HEK293 (cell line): Measurements from ENCODE around the gene OR52W1.

Experiments used
- CTCF ChIA-PET: fragments of 350-600 bp; formaldehyde crosslinking; extraction: SDS; loops from one replicate; lab custom pipeline; 2021; ENCODE audit warnings: antibody characterized with exemption; lab: Yijun Ruan, JAX
- POLR2A ChIA-PET: fragments of 300-600 bp; formaldehyde crosslinking; extraction: SDS; loops from one replicate; lab custom pipeline; 2020; ENCODE audit warnings: antibody characterized with exemption, inconsistent platforms; lab: Yijun Ruan, JAX
- H3K27ac ChIP-seq: fragments of 200-500 bp; sonication (Bioruptor generic); 2 replicates; pipeline ENCODE4 v1.5.1; 2014; ENCODE audit warnings: low read depth, low read length, control low read depth, inconsistent platforms; ENCODE audit errors: extremely low read depth
- H3K36me3 ChIP-seq, 2 experiments: fragments of 200-500 bp in 1 of 2; sonication (Bioruptor generic) in 1 of 2; 1 replicate in 1 of 2; 2 replicates in 1 of 2; pipeline ENCODE4 v1.5.1; 2014 to 2017; ENCODE audit warnings: inconsistent platforms in 2 of 2, low read length in 2 of 2; ENCODE audit not compliant: control insufficient read depth in 2 of 2, insufficient read depth in 1 of 2
- H3K4me1 ChIP-seq: fragments of 200-500 bp; sonication (Bioruptor generic); 2 replicates; pipeline ENCODE4 v1.5.1; 2014; ENCODE audit warnings: mild to moderate bottlenecking, low read length, inconsistent platforms; ENCODE audit not compliant: control insufficient read depth, insufficient read depth
- H3K4me3 ChIP-seq: 2 replicates; pipeline ENCODE4 v1.5.1; 2011; ENCODE audit warnings: low read depth, mild to moderate bottlenecking, control low read depth, low read length, moderate library complexity
- H3K9me3 ChIP-seq: fragments of 200-500 bp; sonication (Bioruptor generic); 2 replicates; pipeline ENCODE4 v1.5.1; 2014; ENCODE audit warnings: low read depth, low read length, inconsistent platforms; ENCODE audit not compliant: control insufficient read depth, insufficient read depth
- BCL11A ChIP-seq: fragments of 450-650 bp; formaldehyde crosslinking; IDR thresholded peaks from 2 replicates; pipeline ENCODE4 v1.5.1; 2016; ENCODE audit warnings: low read depth, missing biosample characterization, missing genetic modification characterization
- BCL6B ChIP-seq: fragments of 450-650 bp; formaldehyde crosslinking; IDR thresholded peaks from 2 replicates; pipeline ENCODE4 v1.5.1; 2017; ENCODE audit warnings: missing biosample characterization, missing genetic modification characterization
- EGR2 ChIP-seq: fragments of 450-650 bp; formaldehyde crosslinking; IDR thresholded peaks from 2 replicates; pipeline ENCODE4 v1.5.1; 2016; ENCODE audit warnings: low read depth, missing biosample characterization, missing genetic modification characterization
- GLI4 ChIP-seq: fragments of 450-650 bp; formaldehyde crosslinking; IDR thresholded peaks from 2 replicates; pipeline ENCODE4 v1.5.1; 2016; ENCODE audit warnings: missing biosample characterization, missing genetic modification characterization
- GLIS1 ChIP-seq: fragments of 450-650 bp; formaldehyde crosslinking; IDR thresholded peaks from 2 replicates; pipeline ENCODE4 v1.5.1; 2016; ENCODE audit warnings: missing biosample characterization, missing genetic modification characterization
- HIC1 ChIP-seq: fragments of 450-650 bp; formaldehyde crosslinking; IDR thresholded peaks from 2 replicates; pipeline ENCODE4 v1.5.1; 2016; ENCODE audit warnings: missing biosample characterization, missing genetic modification characterization
- HOXC10 ChIP-seq: sonication (generic); formaldehyde crosslinking; IDR thresholded peaks from 2 replicates; pipeline ENCODE4 v1.8.1; 2023; ENCODE audit warnings: mild to moderate bottlenecking, missing genetic modification reagents
- KLF17 ChIP-seq: fragments of 450-650 bp; formaldehyde crosslinking; IDR thresholded peaks from 2 replicates; pipeline ENCODE4 v1.5.1; 2016; ENCODE audit warnings: missing biosample characterization, missing genetic modification characterization
- MYNN ChIP-seq: fragments of 450-650 bp; formaldehyde crosslinking; IDR thresholded peaks from 2 replicates; pipeline ENCODE4 v1.5.1; 2016; ENCODE audit warnings: missing biosample characterization, missing genetic modification characterization, borderline replicate concordance
- OSR2 ChIP-seq: fragments of 450-650 bp; formaldehyde crosslinking; IDR thresholded peaks from 2 replicates; pipeline ENCODE4 v1.5.1; 2016; ENCODE audit warnings: missing biosample characterization, missing genetic modification characterization
- RBAK ChIP-seq: fragments of 450-650 bp; formaldehyde crosslinking; IDR thresholded peaks from 2 replicates; pipeline ENCODE4 v1.5.1; 2016; ENCODE audit warnings: missing biosample characterization, missing genetic modification characterization
- WT1 ChIP-seq: fragments of 450-650 bp; formaldehyde crosslinking; IDR thresholded peaks from 2 replicates; pipeline ENCODE4 v1.5.1; 2016; ENCODE audit warnings: missing biosample characterization, missing genetic modification characterization
- ZBTB20 ChIP-seq: fragments of 450-650 bp; formaldehyde crosslinking; IDR thresholded peaks from 2 replicates; pipeline ENCODE4 v1.5.1; 2016; ENCODE audit warnings: missing biosample characterization, missing genetic modification characterization
- ZBTB6 ChIP-seq: fragments of 450-650 bp; formaldehyde crosslinking; IDR thresholded peaks from 2 replicates; pipeline ENCODE4 v1.5.1; 2017; ENCODE audit warnings: missing biosample characterization, missing genetic modification characterization
- ZFHX2 ChIP-seq: fragments of 450-650 bp; formaldehyde crosslinking; conservative IDR thresholded peaks from 2 replicates; pipeline ENCODE4 v1.5.1; 2016; ENCODE audit warnings: missing biosample characterization, missing genetic modification characterization
- ZFP3 ChIP-seq: fragments of 450-650 bp; formaldehyde crosslinking; IDR thresholded peaks from 2 replicates; pipeline ENCODE4 v1.5.1; 2016; ENCODE audit warnings: low read depth, missing biosample characterization, missing genetic modification characterization
- ZNF18 ChIP-seq: fragments of 450-650 bp; formaldehyde crosslinking; IDR thresholded peaks from 2 replicates; pipeline ENCODE4 v1.5.1; 2016; ENCODE audit warnings: missing biosample characterization, missing genetic modification characterization
- ZNF2 ChIP-seq: fragments of 450-650 bp; formaldehyde crosslinking; IDR thresholded peaks from 2 replicates; pipeline ENCODE4 v1.5.1; 2016; ENCODE audit warnings: missing biosample characterization, missing genetic modification characterization
- ZNF202 ChIP-seq: fragments of 450-650 bp; formaldehyde crosslinking; IDR thresholded peaks from 2 replicates; pipeline ENCODE4 v1.5.1; 2016; ENCODE audit warnings: missing biosample characterization, missing genetic modification characterization, borderline replicate concordance
- ZNF398 ChIP-seq: fragments of 450-650 bp; formaldehyde crosslinking; IDR thresholded peaks from 2 replicates; pipeline ENCODE4 v1.5.1; 2017; ENCODE audit warnings: missing biosample characterization, missing genetic modification characterization
- ZNF707 ChIP-seq: fragments of 450-650 bp; formaldehyde crosslinking; IDR thresholded peaks from 2 replicates; pipeline ENCODE4 v1.5.1; 2016; ENCODE audit warnings: missing biosample characterization, missing genetic modification characterization
- ZNF792 ChIP-seq: fragments of 450-650 bp; formaldehyde crosslinking; IDR thresholded peaks from 2 replicates; pipeline ENCODE4 v1.5.1; 2016; ENCODE audit warnings: missing biosample characterization, missing genetic modification characterization
- ZNF837 ChIP-seq: fragments of 450-650 bp; formaldehyde crosslinking; IDR thresholded peaks from 2 replicates; pipeline ENCODE4 v1.5.1; 2016; ENCODE audit warnings: missing biosample characterization, missing genetic modification characterization
- ZSCAN30 ChIP-seq: fragments of 450-650 bp; IDR thresholded peaks from 2 replicates; pipeline ENCODE4 v1.5.1; 2018; ENCODE audit warnings: missing biosample characterization, mild to moderate bottlenecking, missing genetic modification characterization, moderate library complexity

The OR52W1 gene

GRCh38 chr11:6228520-6228919 is 29.5 kb downstream of the OR52W1 start:
- no peak overlapping the region for H3K4me3 ChIP-seq
- H3K4me1 ChIP-seq, result no peaks in the 10 kb centered on the region
- no peak overlapping the region for H3K27ac ChIP-seq
- POLR2A ChIA-PET, result no interaction called here
- no peaks in the 10 kb centered on the region for H3K9me3 ChIP-seq
- TF ChIP-seq BCL6B (tag by site-specific recombination) (no peak), OSR2 (tag by site-specific recombination) (no peak), ZNF18 (tag by site-specific recombination) (no peak), HOXC10 (no peak), ZNF398 (tag by site-specific recombination) (no peak), GLI4 (no peak), ZFP3 (tag by site-specific recombination) (no peak)
- peaks cover 0 to 13% of the 10 kb centered on the region in 2 experiments; a peak in 1 of 3 replicates for H3K36me3 ChIP-seq
- CTCF ChIA-PET, result interaction anchor here (0.6 to 0.7 kb wide), 2 partner anchors 9 to 147 kb away, joined by 3 read pairs; no protein-coding TSS in a partner anchor

- TF ChIP-seq ZSCAN30 (tag by site-specific recombination) (no peak), ZBTB6 (no peak), EGR2 (tag by site-specific recombination) (no peak)
- H3K4me1 ChIP-seq, result no peaks in the 10 kb centered on the region
- ChIA-PET CTCF (interaction anchor here (0.7 to 1.2 kb wide), 2 partner anchors 21 to 627 kb away, joined by 3 read pairs; no protein-coding TSS in a partner anchor), POLR2A (no interaction called here)
- no peak overlapping the region for H3K27ac ChIP-seq
- no peaks in the 10 kb centered on the region for H3K9me3 ChIP-seq
- no peak overlapping the region for H3K4me3 ChIP-seq
- H3K36me3 ChIP-seq, result no peaks in the 10 kb centered on the region
Measured at GRCh38 chr11:6229911-6230310, 30.9 kb downstream of the OR52W1 start.

- Histone ChIP-seq H3K36me3 (no peaks in the 10 kb centered on the region), H3K4me1 (no peaks in the 10 kb centered on the region), H3K4me3 (no peak overlapping the region), H3K27ac (no peak overlapping the region), H3K9me3 (no peaks in the 10 kb centered on the region)
- CTCF ChIA-PET, result no interaction called here
- POLR2A ChIA-PET, result interaction anchor here (0.9 kb wide), 1 partner anchor 451 kb away, joined by 3 read pairs; the partner anchor contains the start of gene MRPL17
- TF ChIP-seq ZNF792 (tag by site-specific recombination) (no peak), GLIS1 (tag by site-specific recombination) (no peak), WT1 (tag by site-specific recombination) (no peak), ZNF2 (tag by site-specific recombination) (no peak), ZNF707 (tag by site-specific recombination) (no peak), MYNN (tag by site-specific recombination) (no peak), BCL11A (tag by site-specific recombination) (no peak), HIC1 (tag by site-specific recombination) (no peak), KLF17 (no peak), ZBTB20 (no peak), ZNF202 (tag by site-specific recombination) (no peak), RBAK (no peak), ZNF837 (tag by site-specific recombination) (no peak), ZFHX2 (tag by site-specific recombination) (no peak)
Measured at GRCh38 chr11:6232899-6233298, 33.9 kb downstream of the OR52W1 start.
